Endothelial cell of umbilical vein (primary cell): Measurements from ENCODE around the gene FAM3C. TPM values are rescaled to one million over a fixed set of nuclear protein-coding genes. Genes with fewer than 3 reads are reported as not detected.

ENCODE experiments used
- BruUV-seq: library from RNA; stranded (reverse); fragments of 400-500 nt; replicated peaks from 2 replicates; lab custom pipeline; 2021; lab: Mats Ljungman, UMichigan
- CTCF ChIA-PET: fragments of 300-600, 350-600 bp; sonication (Branson Sonifier 250); formaldehyde crosslinking; loops from one replicate; lab custom pipeline; 2021; ENCODE audit warnings: antibody characterized with exemption, inconsistent platforms; lab: Charles Lee
- POLR2A ChIA-PET: fragments of 300-600, 350-600 bp; sonication (Branson Sonifier 250); formaldehyde crosslinking; loops from one replicate; lab custom pipeline; 2021; ENCODE audit warnings: antibody characterized with exemption, inconsistent platforms; lab: Charles Lee
- DNase-seq: peaks from one replicate; pipeline ENCODE4 v3.0.0-alpha.2; 2011; ENCODE audit warnings: low read depth, low spot score
- FAIRE-seq: peaks from 2 replicates; lab custom pipeline; 2011; peaks lifted over from hg19 to GRCh38; lab: Jason Lieb, UNC
- H2AFZ ChIP-seq: 2 replicates; pipeline ENCODE4 v1.6.0; 2012; ENCODE audit warnings: low read depth, low read length, control low read depth, inconsistent platforms
- H3K27ac ChIP-seq: 2 replicates; pipeline ENCODE4 v1.5.1; 2011; ENCODE audit warnings: low read depth, mild to moderate bottlenecking, control low read depth, low read length, moderate library complexity; ENCODE audit not compliant: insufficient read depth
- H3K27me3 ChIP-seq, 2 experiments: 2 replicates each; pipeline versions ENCODE4 v1.6.0 to v1.6.1; 2011; ENCODE audit warnings: low read length in 2 of 2, mixed read lengths in 1 of 2; ENCODE audit not compliant: control insufficient read depth in 2 of 2, insufficient read depth in 2 of 2
- H3K36me3 ChIP-seq, 2 experiments: 2 replicates in 1 of 2; 3 replicates in 1 of 2; pipeline ENCODE4 v1.5.1; 2011; ENCODE audit warnings: low read length in 2 of 2, mild to moderate bottlenecking in 1 of 2, moderate library complexity in 1 of 2; ENCODE audit not compliant: control insufficient read depth in 2 of 2, insufficient read depth in 2 of 2; ENCODE audit errors: extremely low read depth in 1 of 2
- H3K4me1 ChIP-seq: 3 replicates; pipeline ENCODE4 v1.5.1; 2011; ENCODE audit warnings: mild to moderate bottlenecking, low read length; ENCODE audit not compliant: control insufficient read depth, insufficient read depth; ENCODE audit errors: extremely low read depth
- H3K4me2 ChIP-seq: 2 replicates; pipeline ENCODE4 v1.6.1; 2011; ENCODE audit warnings: low read length, control low read depth, mixed read lengths; ENCODE audit not compliant: insufficient read depth
- H3K4me3 ChIP-seq, 3 experiments: fragments of 200-600 bp in 1 of 3; sonication (generic), shearing (Covaris generic) in 1 of 3; replicated peaks in 1 of 3; 2 replicates each; pipeline ENCODE4 v1.5.1; 2011 to 2016; ENCODE audit warnings: control low read depth in 3 of 3, low read length in 3 of 3, mild to moderate bottlenecking in 2 of 3, inconsistent platforms in 1 of 3, low read depth in 1 of 3, moderate library complexity in 1 of 3; ENCODE audit not compliant: insufficient read depth in 1 of 3
- H3K79me2 ChIP-seq: 2 replicates; pipeline ENCODE4 v1.6.0; 2012; ENCODE audit warnings: low read length, inconsistent platforms; ENCODE audit not compliant: control insufficient read depth, insufficient read depth
- H3K9ac ChIP-seq: replicated peaks from 2 replicates; pipeline ENCODE3; 2011; ENCODE audit warnings: low read length, control low read depth; ENCODE audit not compliant: insufficient read depth; ENCODE audit errors: extremely low read depth
- H3K9me1 ChIP-seq: replicated peaks from 3 replicates; pipeline ENCODE4 v1.6.0; 2011; ENCODE audit warnings: mild to moderate bottlenecking, low read length; ENCODE audit not compliant: control insufficient read depth, insufficient read depth; ENCODE audit errors: extremely low read depth
- H3K9me3 ChIP-seq: replicated peaks from 2 replicates; pipeline ENCODE4 v1.5.1; 2012; ENCODE audit warnings: low read length, inconsistent platforms; ENCODE audit not compliant: control insufficient read depth, insufficient read depth
- H4K20me1 ChIP-seq: replicated peaks from 2 replicates; pipeline ENCODE3; 2011; ENCODE audit warnings: mild to moderate bottlenecking, low read length; ENCODE audit not compliant: control insufficient read depth, insufficient read depth; ENCODE audit errors: extremely low read depth
- GATA2 ChIP-seq: IDR thresholded peaks from 2 replicates; pipeline ENCODE4 v1.7.0; 2011; ENCODE audit warnings: low read depth, mild to moderate bottlenecking, moderate library complexity, mixed read lengths, low read length; ENCODE audit not compliant: insufficient read length, insufficient read depth
- JUN ChIP-seq: IDR thresholded peaks from 2 replicates; pipeline ENCODE4 v1.6.1; 2011; ENCODE audit warnings: borderline replicate concordance, low read depth; ENCODE audit not compliant: insufficient read length, insufficient read depth
- dilution Hi-C: fragments of 300-500 bp; cut with MboI; formaldehyde crosslinking; loops from one replicate; pipeline ENCODE4 v1.15.0; 2019; ENCODE audit warnings: low sequenced_read_pairs; ENCODE audit not compliant: extremely low pct_ligation_motif_present
- intact Hi-C: fragments of 100-400 bp; cut with micrococcal nuclease; formaldehyde crosslinking; loops from one replicate; pipeline ENCODE4 v1.10.0; 2022
- polyA plus RNA-seq, 4 experiments: library from polyadenylated mRNA; depleted of rRNA in 3 of 4; stranded (reverse) in 3 of 4; unstranded in 1 of 4; fragments of >200 nt; gene quantifications; 2 replicates each; pipeline versions ENCODE4 v1.2.1 to v1.2.3, GENCODE V29; 2011 to 2012; ENCODE audit warnings: missing spikeins in 1 of 4
- total RNA-seq: library from RNA; stranded (reverse); gene quantifications from 2 replicates; pipeline ENCODE4 v1.2.3, GENCODE V29; 2021
- TF ChIP-seq, protein P1 (sequence below), 2 donors: IDR thresholded peaks; 1 replicate in 1 of 2; 2 replicates in 1 of 2; pipeline ENCODE4 v1.5.1; 2011; ENCODE audit warnings: low read length in 2 of 2, mild to moderate bottlenecking in 2 of 2, moderate library complexity in 2 of 2, control low read depth in 1 of 2, inconsistent platforms in 1 of 2, low read depth in 1 of 2; ENCODE audit not compliant: insufficient read depth in 1 of 2; ENCODE audit errors: extremely low read depth in 1 of 2

The FAM3C gene
- total and polyA plus RNA-seq, 2 donors (not counting 3 experiments of a cell fraction or from before 2014, with no cell fraction given), result 20.2 to 50.0 TPM

DNA sequence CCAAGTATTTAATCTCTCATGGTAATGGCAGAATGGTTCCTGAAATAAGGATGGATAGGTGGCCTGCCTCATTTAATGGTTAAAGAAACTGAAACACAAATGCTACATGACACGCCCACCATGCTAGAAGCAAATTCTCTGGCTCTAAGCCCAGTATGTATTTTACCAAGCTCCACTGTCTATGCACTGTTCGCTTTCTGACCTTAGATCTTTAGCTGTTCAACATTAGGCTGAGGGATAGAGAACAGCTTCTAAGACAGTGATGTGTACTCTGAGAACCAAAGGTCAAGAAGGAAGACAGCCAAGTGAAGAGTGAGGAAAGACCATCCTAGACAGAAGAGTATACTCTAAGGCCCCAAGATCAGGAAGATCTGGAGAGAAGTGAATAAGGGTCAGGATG, 26.6 kb downstream of the FAM3C start:
- no peak overlapping the region for H3K9ac ChIP-seq
- no peaks in the 10 kb centered on the region for H3K9me3 ChIP-seq
- POLR2A ChIA-PET, result interaction anchor here (4.3 kb wide), 1 partner anchor 27 kb away, joined by 19 read pairs; the partner anchor contains the start of gene FAM3C
- no peak for TF ChIP-seq GATA2
- H3K36me3 ChIP-seq, result peaks cover 0 to 6% of the 10 kb centered on the region in 2 experiments
- DNase-seq (peak; percentile 14), FAIRE-seq (no peak)
- no peaks in the 10 kb centered on the region for H4K20me1 ChIP-seq
- peaks cover 18% of the 10 kb centered on the region for H3K79me2 ChIP-seq
- H2AFZ ChIP-seq, result no peak overlapping the region
- H3K4me2 ChIP-seq, result no peak overlapping the region
- intact Hi-C loops, result loop anchor here (5.0 kb wide), 1 partner anchor 242 kb away; no protein-coding TSS in a partner anchor
- BruUV-seq, result no TSS peak
- H3K9me1 ChIP-seq, result no peaks in the 10 kb centered on the region
- H3K27me3 ChIP-seq, result no peaks in the 10 kb centered on the region
- CTCF ChIA-PET, result interaction anchor here (1.0 to 9.3 kb wide), 7 partner anchors 17 to 625 kb away, joined by 3 to 293 read pairs (median 7); partner anchors contain the start of gene FAM3C
- H3K27ac ChIP-seq, result no peak overlapping the region
- peaks cover 16% of the 10 kb centered on the region for H3K4me1 ChIP-seq
- dilution Hi-C loops, result no loop called here
- H3K4me3 ChIP-seq, result no peak overlapping the region

DNA sequence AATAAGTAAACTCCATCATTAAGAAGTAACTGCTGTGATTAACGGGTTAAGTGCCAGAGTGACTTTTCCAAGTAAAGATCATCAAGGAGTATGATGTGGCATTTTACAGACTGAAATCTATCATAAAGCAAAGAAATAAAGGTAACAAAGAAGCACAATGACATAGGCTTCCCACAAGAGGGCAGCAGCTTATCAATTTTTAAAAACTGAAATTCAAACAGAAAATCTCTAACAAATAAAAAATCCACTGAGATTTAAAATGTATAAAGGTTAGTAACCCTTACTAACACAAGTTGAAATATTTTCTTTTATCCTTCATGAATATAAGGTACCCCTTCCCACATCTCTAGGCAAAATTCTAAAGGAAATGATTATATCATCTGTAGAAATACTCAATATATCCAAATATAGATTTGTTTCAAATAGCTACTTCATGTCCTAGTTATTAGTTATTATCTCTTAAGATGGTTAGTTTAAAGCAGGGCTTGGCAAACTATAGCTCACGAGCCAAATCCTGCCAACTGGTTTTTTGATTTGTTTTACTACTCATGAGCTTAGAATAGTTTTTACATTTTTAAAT, 29.2 kb downstream of the FAM3C start:
- CTCF ChIA-PET, result interaction anchor here (0.5 to 9.3 kb wide), 49 partner anchors 9 to 627 kb away, joined by 3 to 293 read pairs (median 4); partner anchors contain the start of genes CPED1, FAM3C and PTPRZ1
- H3K9me3 ChIP-seq, result no peaks in the 10 kb centered on the region
- BruUV-seq, result no TSS peak
- no peak overlapping the region for H3K4me3 ChIP-seq
- H3K9ac ChIP-seq, result no peak overlapping the region
- no peak overlapping the region for H2AFZ ChIP-seq
- no peaks in the 10 kb centered on the region for H3K9me1 ChIP-seq
- DNase-seq (peak; percentile 58), FAIRE-seq (no peak)
- no peak overlapping the region for H3K27ac ChIP-seq
- H3K4me2 ChIP-seq, result no peak overlapping the region
- no peaks in the 10 kb centered on the region for H4K20me1 ChIP-seq
- peaks cover 20% of the 10 kb centered on the region for H3K79me2 ChIP-seq
- dilution Hi-C loops, result no loop called here
- no peak for TF ChIP-seq JUN
- TF ChIP-seq, protein P1, sequence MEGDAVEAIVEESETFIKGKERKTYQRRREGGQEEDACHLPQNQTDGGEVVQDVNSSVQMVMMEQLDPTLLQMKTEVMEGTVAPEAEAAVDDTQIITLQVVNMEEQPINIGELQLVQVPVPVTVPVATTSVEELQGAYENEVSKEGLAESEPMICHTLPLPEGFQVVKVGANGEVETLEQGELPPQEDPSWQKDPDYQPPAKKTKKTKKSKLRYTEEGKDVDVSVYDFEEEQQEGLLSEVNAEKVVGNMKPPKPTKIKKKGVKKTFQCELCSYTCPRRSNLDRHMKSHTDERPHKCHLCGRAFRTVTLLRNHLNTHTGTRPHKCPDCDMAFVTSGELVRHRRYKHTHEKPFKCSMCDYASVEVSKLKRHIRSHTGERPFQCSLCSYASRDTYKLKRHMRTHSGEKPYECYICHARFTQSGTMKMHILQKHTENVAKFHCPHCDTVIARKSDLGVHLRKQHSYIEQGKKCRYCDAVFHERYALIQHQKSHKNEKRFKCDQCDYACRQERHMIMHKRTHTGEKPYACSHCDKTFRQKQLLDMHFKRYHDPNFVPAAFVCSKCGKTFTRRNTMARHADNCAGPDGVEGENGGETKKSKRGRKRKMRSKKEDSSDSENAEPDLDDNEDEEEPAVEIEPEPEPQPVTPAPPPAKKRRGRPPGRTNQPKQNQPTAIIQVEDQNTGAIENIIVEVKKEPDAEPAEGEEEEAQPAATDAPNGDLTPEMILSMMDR (IDR thresholded peaks at IDR 0.05; ENCODE audit: extremely low read depth in 1 of 2, insufficient read depth in 1 of 2, low read depth in 1 of 2, low read length in 2 of 2), result peak; percentile 35 to 40
- H3K27me3 ChIP-seq, result no peaks in the 10 kb centered on the region
- H3K4me1 ChIP-seq, result peaks cover under 1% of the 10 kb centered on the region
- H3K36me3 ChIP-seq, result peaks cover 0 to 6% of the 10 kb centered on the region in 2 experiments
- POLR2A ChIA-PET, result interaction anchor here (1.5 to 4.3 kb wide), 2 partner anchors 29 to 180 kb away, joined by 4 to 19 read pairs; partner anchors contain the start of gene FAM3C
- intact Hi-C loops, result loop anchor here (1.0 to 5.0 kb wide), 4 partner anchors 29 to 627 kb away; partner anchors contain the start of gene FAM3C
